HepG2 (cell line): Measurements from ENCODE around the gene PTGES3. TPM values are rescaled to one million over a fixed set of nuclear protein-coding genes. Genes with fewer than 3 reads are reported as not detected.

Experiments used
- ATAC-seq: fragments of 200-7000 bp; cut with Tn5 transposase; 3 replicates; pipeline ENCODE4 v1.9.1; 2020; ENCODE audit warnings: mild to moderate bottlenecking, moderate library complexity
- BruUV-seq: library from RNA; stranded (reverse); fragments of 400-500 nt; replicated peaks from 2 replicates; lab custom pipeline; 2021; lab: Mats Ljungman, UMichigan
- CTCF ChIA-PET: fragments of 300-600 bp; formaldehyde crosslinking; extraction: SDS; loops from one replicate; lab custom pipeline; 2021; ENCODE audit warnings: low total read pairs, inconsistent platforms, low intra/inter-chr PET ratio; lab: Yijun Ruan, JAX
- POLR2A ChIA-PET: fragments of 350-600 bp; sonication (Branson Sonifier 250); formaldehyde crosslinking; loops from one replicate; lab custom pipeline; 2020; ENCODE audit warnings: antibody characterized with exemption, inconsistent platforms; lab: Yijun Ruan, JAX
- DNase-seq: peaks from one replicate; pipeline ENCODE4 v3.0.0-alpha.2; 2015; ENCODE audit warnings: low spot score
- FAIRE-seq: peaks from 3 replicates; lab custom pipeline; 2011; peaks lifted over from hg19 to GRCh38; lab: Jason Lieb, UNC
- H2AFZ ChIP-seq: one replicate; pipeline ENCODE4 v1.6.1; 2011; ENCODE audit warnings: low read length, inconsistent platforms
- H3K27ac ChIP-seq: fragments of 300-600 bp; 3 replicates; pipeline ENCODE4 v1.8.0; 2011; ENCODE audit warnings: mixed run types, mild to moderate bottlenecking, mixed read lengths, low read length, inconsistent platforms; ENCODE audit not compliant: insufficient read depth; ENCODE audit errors: extremely low read length
- H3K27me3 ChIP-seq, 2 experiments: fragments of 200-600 bp in 1 of 2; 2 replicates in 1 of 2; 3 replicates in 1 of 2; pipeline versions ENCODE4 v1.6.0 to v1.8.0; 2011; ENCODE audit warnings: low read length in 2 of 2, mild to moderate bottlenecking in 2 of 2, moderate library complexity in 2 of 2, inconsistent platforms in 1 of 2; ENCODE audit not compliant: insufficient read depth in 2 of 2, control insufficient read depth in 1 of 2
- H3K36me3 ChIP-seq, 2 experiments: fragments of 200-600 bp in 1 of 2; replicated peaks in 1 of 2; 2 replicates in 1 of 2; 3 replicates in 1 of 2; pipeline versions ENCODE4 v1.5.1 to v1.8.0; 2011; ENCODE audit warnings: low read length in 2 of 2, inconsistent platforms in 1 of 2; ENCODE audit not compliant: insufficient read depth in 2 of 2, control insufficient read depth in 1 of 2
- H3K4me1 ChIP-seq: 2 replicates; pipeline ENCODE4 v1.5.1; 2012; ENCODE audit warnings: low read length, inconsistent platforms; ENCODE audit not compliant: insufficient read depth
- H3K4me2 ChIP-seq: 2 replicates; pipeline ENCODE4 v1.6.0; 2011; ENCODE audit warnings: low read depth, low read length, inconsistent platforms
- H3K4me3 ChIP-seq, 3 experiments: fragments of 200-600 bp in 1 of 3; sonication (generic), shearing (Covaris generic) in 1 of 3; replicated peaks in 1 of 3; 2 replicates each; pipeline ENCODE4 v1.5.1; 2011 to 2016; ENCODE audit warnings: low read length in 3 of 3, inconsistent platforms in 2 of 3, low read depth in 2 of 3, mild to moderate bottlenecking in 2 of 3, control low read depth in 1 of 3, mixed read lengths in 1 of 3; ENCODE audit not compliant: insufficient read depth in 1 of 3
- H3K79me2 ChIP-seq: one replicate; pipeline ENCODE4 v1.6.1; 2011; ENCODE audit warnings: low read length, inconsistent platforms; ENCODE audit not compliant: insufficient read depth
- H3K9ac ChIP-seq: 2 replicates; pipeline ENCODE4 v1.6.0; 2011; ENCODE audit warnings: mild to moderate bottlenecking, low read depth, low read length, inconsistent platforms; ENCODE audit not compliant: insufficient read depth
- H3K9me3 ChIP-seq: 2 replicates; pipeline ENCODE4 v1.5.1; 2012; ENCODE audit warnings: mild to moderate bottlenecking, low read length
- H4K20me1 ChIP-seq: 2 replicates; pipeline ENCODE4 v1.6.0; 2011; ENCODE audit warnings: inconsistent platforms, mild to moderate bottlenecking, low read length, moderate library complexity; ENCODE audit not compliant: insufficient read depth
- ARNT2 ChIP-seq: sonication (generic); formaldehyde crosslinking; IDR thresholded peaks from 2 replicates; pipeline ENCODE4 v1.8.0; 2022; ENCODE audit warnings: mild to moderate bottlenecking, low read depth, missing genetic modification reagents, moderate library complexity
- ETV5 ChIP-seq: IDR thresholded peaks from 2 replicates; pipeline ENCODE4 v1.6.1; 2018; ENCODE audit warnings: missing biosample characterization, missing genetic modification reagents, inconsistent platforms, borderline replicate concordance
- FOXA1 ChIP-seq, 2 experiments: fragments of 450-650 bp in 1 of 2; sonication (generic) in 1 of 2; formaldehyde crosslinking in 1 of 2; IDR thresholded peaks; 2 replicates each; pipeline versions ENCODE4 v1.4.0 to v1.6.1; 2016 to 2020; ENCODE audit warnings: missing genetic modification reagents in 1 of 2
- FOXA3 ChIP-seq: IDR thresholded peaks from 2 replicates; pipeline ENCODE4 v1.6.1; 2016; ENCODE audit warnings: missing genetic modification reagents, missing compliant biosample characterization
- FOXJ3 ChIP-seq: sonication (generic); formaldehyde crosslinking; IDR thresholded peaks from 2 replicates; pipeline ENCODE4 v1.4.0; 2020; ENCODE audit warnings: missing genetic modification reagents, mild to moderate bottlenecking, borderline replicate concordance
- GATA4 ChIP-seq: sonication (generic); IDR thresholded peaks from 2 replicates; pipeline ENCODE4 v1.6.1; 2016; ENCODE audit warnings: antibody characterized with exemption, low read depth, borderline replicate concordance
- HNRNPUL1 ChIP-seq: fragments of 200-400 bp; formaldehyde crosslinking; IDR thresholded peaks from 2 replicates; pipeline ENCODE4 v1.6.1; 2017; ENCODE audit warnings: low read depth, mild to moderate bottlenecking, low read length, moderate library complexity
- KAT2B ChIP-seq: fragments of 150-350 bp; IDR thresholded peaks from 2 replicates; pipeline ENCODE4 v1.6.1; 2014; ENCODE audit warnings: low read depth, low read length, borderline replicate concordance
- KDM5B ChIP-seq: sonication (generic); formaldehyde crosslinking; IDR thresholded peaks from 2 replicates; pipeline ENCODE4 v1.4.0; 2020; ENCODE audit warnings: missing genetic modification reagents, mild to moderate bottlenecking, borderline replicate concordance
- KMT2A ChIP-seq: sonication (generic); formaldehyde crosslinking; IDR thresholded peaks from 2 replicates; pipeline ENCODE4 v1.4.0; 2020; ENCODE audit warnings: missing genetic modification reagents
- MTERF4 ChIP-seq: sonication (generic); formaldehyde crosslinking; IDR thresholded peaks from 2 replicates; pipeline ENCODE4 v1.8.0; 2023; ENCODE audit warnings: mild to moderate bottlenecking, missing genetic modification reagents
- PAWR ChIP-seq: sonication (generic); formaldehyde crosslinking; IDR thresholded peaks from 2 replicates; pipeline ENCODE4 v1.4.0; 2020; ENCODE audit warnings: missing genetic modification reagents, mild to moderate bottlenecking, borderline replicate concordance
- RFX5 ChIP-seq: IDR thresholded peaks from 2 replicates; pipeline ENCODE4 v1.6.1; 2011; ENCODE audit warnings: low read depth, low read length, improper control_type of control experiment
- SOX6 ChIP-seq, 2 experiments: fragments of 450-650 bp in 1 of 2; sonication (generic) in 1 of 2; formaldehyde crosslinking in 1 of 2; IDR thresholded peaks; 2 replicates each; pipeline versions ENCODE4 v1.4.0 to v1.6.1; 2017 to 2020; ENCODE audit warnings: antibody characterized with exemption in 1 of 2, mild to moderate bottlenecking in 1 of 2, missing genetic modification reagents in 1 of 2
- ZBTB7A ChIP-seq: sonication (generic); formaldehyde crosslinking; IDR thresholded peaks from 2 replicates; pipeline ENCODE4 v1.8.0; 2022; ENCODE audit warnings: mild to moderate bottlenecking, missing genetic modification reagents
- ZFP37 ChIP-seq: sonication (generic); formaldehyde crosslinking; IDR thresholded peaks from 2 replicates; pipeline ENCODE4 v1.4.0; 2020; ENCODE audit warnings: missing genetic modification reagents, borderline replicate concordance
- ZNF101 ChIP-seq: sonication (generic); formaldehyde crosslinking; IDR thresholded peaks from 2 replicates; pipeline ENCODE4 v1.4.0; 2020; ENCODE audit warnings: mild to moderate bottlenecking, low read depth, missing genetic modification reagents, borderline replicate concordance
- ZNF138 ChIP-seq: sonication (generic); formaldehyde crosslinking; IDR thresholded peaks from 2 replicates; pipeline ENCODE4 v1.5.0; 2020; ENCODE audit warnings: mild to moderate bottlenecking, low read depth, missing genetic modification reagents
- ZNF230 ChIP-seq: sonication (generic); formaldehyde crosslinking; IDR thresholded peaks from 2 replicates; pipeline ENCODE4 v1.4.0; 2020; ENCODE audit warnings: mild to moderate bottlenecking, missing genetic modification reagents
- ZNF432 ChIP-seq: sonication (generic); formaldehyde crosslinking; IDR thresholded peaks from 2 replicates; pipeline ENCODE4 v1.5.0; 2020; ENCODE audit warnings: missing genetic modification reagents, mild to moderate bottlenecking, borderline replicate concordance
- ZNF747 ChIP-seq: sonication (generic); formaldehyde crosslinking; IDR thresholded peaks from 2 replicates; pipeline ENCODE4 v1.8.1; 2023; ENCODE audit warnings: missing genetic modification reagents, mild to moderate bottlenecking, borderline replicate concordance
- ZNF770 ChIP-seq: sonication (generic); formaldehyde crosslinking; IDR thresholded peaks from 2 replicates; pipeline ENCODE4 v1.5.0; 2020; ENCODE audit warnings: mild to moderate bottlenecking, missing genetic modification reagents
- WGBS: methylation state at CpG from one replicate; pipeline ENCODE4 v1.1.6; 2017; ENCODE audit warnings: low lambda C conversion rate; 5-methylcytosine and 5-hydroxymethylcytosine counted together
- in situ Hi-C: cut with HindIII; loops from 2 replicates; pipeline ENCODE4 v1.10.0; 2017; ENCODE audit warnings: low pct_unique_long_range_greater_than_20kb; ENCODE audit not compliant: extremely low pct_ligation_motif_present
- intact Hi-C: fragments of 100-400 bp; cut with micrococcal nuclease; formaldehyde crosslinking; loops from one replicate; pipeline ENCODE4 v1.10.0; 2022; ENCODE audit not compliant: unreplicated experiment
- polyA plus RNA-seq, 8 experiments: library from polyadenylated mRNA; depleted of rRNA in 3 of 8; stranded (reverse) in 7 of 8; unstranded in 1 of 8; fragments of >200 nt; fragmentation: Illumina TruSeq in 4 of 8; extraction: Trizol in 4 of 8; gene quantifications; 2 replicates each; pipeline versions ENCODE4 v1.2.1 to v1.2.3, GENCODE V29; 2011 to 2016; ENCODE audit warnings: low read depth in 4 of 8, missing spikeins in 1 of 8, mixed read lengths in 1 of 8; ENCODE audit not compliant: insufficient read depth in 1 of 8
- total RNA-seq, 5 experiments: library from RNA; depleted of rRNA; stranded (reverse); fragments of >200 nt; fragmentation: Illumina TruSeq; extraction: Trizol; gene quantifications; 2 replicates each; pipeline ENCODE4 v1.2.3, GENCODE V29; 2016; ENCODE audit warnings: low read depth in 1 of 5

Gene PTGES3
- total and polyA plus RNA-seq, 2 of the 13 experiments (the other 11 are each of a cell fraction or from before 2014, with no cell fraction given), result 54.4 to 159 TPM

- POLR2A ChIA-PET, result interaction anchor here (0.8 to 2.8 kb wide), 10 partner anchors 9 to 434 kb away, joined by 3 to 58 read pairs (median 8); partner anchors contain the start of genes BAZ2A, NACA and PTGES3
- H3K9me3 ChIP-seq, result no peaks in the 10 kb centered on the region
- H3K27ac ChIP-seq, result peak overlapping the region; percentile 82
- H4K20me1 ChIP-seq, result peaks cover 15% of the 10 kb centered on the region
- H3K4me2 ChIP-seq, result peak overlapping the region; percentile 91
- in situ Hi-C loops, result loop anchor here (10.0 kb wide), 1 partner anchor 80 kb away; the partner anchor contains the start of gene NACA
- no peak overlapping the region for H2AFZ ChIP-seq
- TSS peak; percentile 75 for BruUV-seq
- CTCF ChIA-PET, result interaction anchor here (1.0 kb wide), 1 partner anchor 8 kb away, joined by 5 read pairs; no protein-coding TSS in a partner anchor
- no peak for DNase-seq
- peaks cover 10 to 32% of the 10 kb centered on the region in 2 experiments for H3K36me3 ChIP-seq
- peak overlapping the region; percentile 97 for H3K9ac ChIP-seq
- H3K79me2 ChIP-seq, result peaks cover 39% of the 10 kb centered on the region
- H3K27me3 ChIP-seq, result no peaks in the 10 kb centered on the region; a peak in 1 of 5 replicates
- intact Hi-C loops, result loop anchor here (1.0 to 10.0 kb wide), 3 partner anchors 8 to 80 kb away; partner anchors contain the start of gene NACA
- FAIRE-seq, result no peak
- H3K4me1 ChIP-seq, result peaks cover 35% of the 10 kb centered on the region
- H3K4me3 ChIP-seq, result peak overlapping the region; percentile 75 to 89 (median 77)
- WGBS, result 2% methylated on average over 26 of the region's 29 CpGs
- no peak for ATAC-seq
- TF ChIP-seq FOXA3, result no peak
- TF ChIP-seq PAWR (CRISPR knock-in tag), result peak; percentile 15; the same call in 1 of the 2 replicates
- TF ChIP-seq ZFP37 (CRISPR knock-in tag), result no peak
- no peak for TF ChIP-seq FOXJ3
- no peak for TF ChIP-seq ZNF138 (CRISPR knock-in tag)
- TF ChIP-seq RFX5, result no peak
- TF ChIP-seq GATA4, result no peak
- no peak for TF ChIP-seq ZNF101 (CRISPR knock-in tag)
- peak; percentile 8; the same call in 1 of the 2 replicates for TF ChIP-seq MTERF4
- 0 out of 2 replicates have a peak, but pooled peaks have one; percentile 13 for TF ChIP-seq KDM5B
- TF ChIP-seq ZNF770, result no peak
- TF ChIP-seq ZBTB7A, result no peak
- TF ChIP-seq SOX6 (IDR thresholded peaks at IDR 0.05), result no peak
- TF ChIP-seq SOX6 (CRISPR knock-in tag; IDR thresholded peaks at IDR 0.05), result no peak; the same call in 1 of the 2 replicates
- TF ChIP-seq ETV5, result no peak
- 0 out of 2 replicates have a peak, but pooled peaks have one; percentile 2 for TF ChIP-seq ARNT2
- no peak for TF ChIP-seq FOXA1 (IDR thresholded peaks at IDR 0.05)
- TF ChIP-seq FOXA1 (CRISPR knock-in tag; IDR thresholded peaks at IDR 0.05), result no peak
- TF ChIP-seq HNRNPUL1, result no peak
- TF ChIP-seq KMT2A (CRISPR knock-in tag), result peak; percentile 42; the same call in 1 of the 2 replicates
- TF ChIP-seq ZNF432 (CRISPR knock-in tag), result no peak
- no peak for TF ChIP-seq KAT2B
- no peak for TF ChIP-seq ZNF747 (CRISPR knock-in tag)
- peak; percentile 15; the same call in 1 of the 2 replicates for TF ChIP-seq ZNF230 (CRISPR knock-in tag)
Observed at GRCh38 chr12:56645201-56645716, 42.8 kb downstream of the PTGES3 start.
